GM21360 (cell line): ENCODE data around the gene NID2.

Experiments
- ATAC-seq: cut with Tn5 transposase; IDR thresholded peaks from one replicate; pipeline ENCODE4 v1.9.1; 2021; ENCODE audit warnings: mild to moderate bottlenecking, moderate library complexity; ENCODE audit not compliant: unreplicated experiment

Gene NID2

GRCh38 chr14:52054678-52055077 lies 14.2 kb downstream of the NID2 start:
- no peak for ATAC-seq

GRCh38 chr14:52053044-52053443 lies 15.8 kb downstream of the NID2 start:
- ATAC-seq, result no peak

- no peak for ATAC-seq
Measured at GRCh38 chr14:52052288-52052943, 16.4 kb downstream of the NID2 start.

- no peak for ATAC-seq
Measured at GRCh38 chr14:52051871-52052270, 17.0 kb downstream of the NID2 start.

GRCh38 chr14:52051251-52051650 lies 17.6 kb downstream of the NID2 start:
- ATAC-seq, result no peak

GRCh38 chr14:52049721-52050588 lies 18.9 kb downstream of the NID2 start:
- ATAC-seq, result no peak

GRCh38 chr14:52049271-52049670 lies 19.6 kb downstream of the NID2 start:
- no peak for ATAC-seq

GRCh38 chr14:52048641-52049204 lies 20.1 kb downstream of the NID2 start:
- ATAC-seq, result no peak

- no peak for ATAC-seq
Measured at GRCh38 chr14:52048116-52048515, 20.7 kb downstream of the NID2 start.

- no peak for ATAC-seq
Measured at GRCh38 chr14:52046376-52046917, 22.4 kb downstream of the NID2 start.

- no peak for ATAC-seq
Measured at GRCh38 chr14:52044791-52045522, 23.9 kb downstream of the NID2 start.

GRCh38 chr14:52043690-52044089 lies 25.2 kb downstream of the NID2 start:
- no peak for ATAC-seq

GRCh38 chr14:52042371-52043289 lies 26.2 kb downstream of the NID2 start:
- no peak for ATAC-seq

GRCh38 chr14:52040598-52040997 lies 28.3 kb downstream of the NID2 start:
- ATAC-seq, result no peak

GRCh38 chr14:52039124-52039815 lies 29.6 kb downstream of the NID2 start:
- ATAC-seq, result no peak

- no peak for ATAC-seq
Measured at GRCh38 chr14:52033101-52033642, 35.7 kb downstream of the NID2 start.

- no peak for ATAC-seq
Measured at GRCh38 chr14:52032204-52032801, 36.6 kb downstream of the NID2 start.

- ATAC-seq, result no peak
Measured at GRCh38 chr14:52031781-52032180, 37.1 kb downstream of the NID2 start.

GRCh38 chr14:52029881-52030280 lies 39.0 kb downstream of the NID2 start:
- ATAC-seq, result no peak
